Measurements from ENCODE around the gene KRTAP9-2. TPM values are rescaled to one million over a fixed set of nuclear protein-coding genes. Genes with fewer than 3 reads are reported as not detected.
"Not testable (repeated sequence)": the region's sequence is repeated elsewhere in the genome, so short reads cannot be mapped to it uniquely, and the experiment has no call there.

KRTAP9-2 gene
- total and polyA plus RNA-seq, 5 donors from 2014 or later: not detected

DNA sequence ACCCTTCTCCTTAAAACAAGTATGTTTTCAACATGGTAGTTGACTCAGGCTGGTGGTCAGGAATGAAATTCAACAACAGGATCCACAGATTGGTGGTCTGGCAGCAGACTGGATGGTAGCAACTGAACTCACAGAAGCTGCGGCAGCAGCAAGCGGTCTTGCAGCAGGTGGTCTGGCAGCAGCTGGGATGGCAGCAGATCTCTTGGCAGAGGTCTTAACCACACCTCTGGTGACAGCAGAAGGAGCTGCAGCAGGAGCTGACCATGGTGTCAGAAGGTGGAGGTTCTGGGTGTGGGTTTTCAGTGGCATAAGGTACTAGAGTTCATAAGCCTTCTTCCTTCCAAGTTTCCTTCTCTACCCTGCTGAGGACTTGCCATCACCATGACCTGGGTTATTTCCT is 39.6 kb upstream of the KRTAP9-2 start:
- H3K27ac Mint-ChIP-seq: no peak overlapping the region

GRCh38 chr17:41189837-41190318 is 36.6 kb upstream of the KRTAP9-2 start, which contains the start of gene KRTAP9-1:
KRTAP9-1 (plus strand) TSS chr17:41189887; CDS start chr17:41189887, 0 bp downstream.
- H3K27me3 ChIP-seq (ENCODE audit: control insufficient read depth, insufficient read depth, low read length): peaks cover 15% of the 10 kb centered on the region

More for the DNA sequence above, 39.6 kb upstream of the KRTAP9-2 start:
- DNase-seq (no peak), ATAC-seq (ENCODE audit: low read depth in 2 of 2) (no peak)
- Mint-ChIP-seq H3K27me3 (peaks cover 30% of the 10 kb centered on the region), H3K4me1 (no peaks in the 10 kb centered on the region), H3K4me3 (no peak overlapping the region), H3K36me3 (no peaks in the 10 kb centered on the region), H3K9me3 (peaks cover 0 to 2% (median 0%) of the 10 kb centered on the region in 7 donors)
- no peaks in the 10 kb centered on the region for H3K36me3 ChIP-seq (ENCODE audit: control insufficient read depth, insufficient read depth, low read length)
- H3K4me3 ChIP-seq (ENCODE audit: low read depth, low read length): no peak overlapping the region
- no peak overlapping the region for H3K27ac ChIP-seq (ENCODE audit: insufficient read depth, low read length, poor library complexity, severe bottlenecking)
- no peaks in the 10 kb centered on the region for H3K9me3 ChIP-seq (ENCODE audit: control insufficient read depth in 2 of 2, low read length in 2 of 2)
- H3K27me3 ChIP-seq (ENCODE audit: control insufficient read depth, insufficient read depth, low read length): peaks cover 13% of the 10 kb centered on the region
- no peaks in the 10 kb centered on the region for H3K4me1 ChIP-seq (ENCODE audit: control insufficient read depth, insufficient read depth, low read length, poor library complexity, severe bottlenecking)

GRCh38 chr17:41190328-41190727 is 36.1 kb upstream of the KRTAP9-2 start:
- no peak overlapping the region for H3K4me3 ChIP-seq (ENCODE audit: low read depth, low read length)
- peaks cover 15% of the 10 kb centered on the region for H3K27me3 ChIP-seq (ENCODE audit: control insufficient read depth, insufficient read depth, low read length)
- no peak overlapping the region for H3K27ac ChIP-seq (ENCODE audit: insufficient read depth, low read length, poor library complexity, severe bottlenecking)
- H3K9me3 ChIP-seq (ENCODE audit: control insufficient read depth in 2 of 2, low read length in 2 of 2): no peaks in the 10 kb centered on the region
- H3K4me3 Mint-ChIP-seq: no peak overlapping the region
- peaks cover 0 to 3% (median 0%) of the 10 kb centered on the region in 7 donors for H3K9me3 Mint-ChIP-seq
- no peaks in the 10 kb centered on the region for H3K4me1 Mint-ChIP-seq
- H3K36me3 Mint-ChIP-seq: no peaks in the 10 kb centered on the region
- H3K36me3 ChIP-seq (ENCODE audit: control insufficient read depth, insufficient read depth, low read length): no peaks in the 10 kb centered on the region
- DNase-seq (no peak), ATAC-seq (ENCODE audit: low read depth in 2 of 2) (no peak)
- H3K27me3 Mint-ChIP-seq: peaks cover 24% of the 10 kb centered on the region
- H3K4me1 ChIP-seq (ENCODE audit: control insufficient read depth, insufficient read depth, low read length, poor library complexity, severe bottlenecking): no peaks in the 10 kb centered on the region
- H3K27ac Mint-ChIP-seq: no peak overlapping the region

More at GRCh38 chr17:41189837-41190318, 36.6 kb upstream of the KRTAP9-2 start, which contains the start of gene KRTAP9-1:
- H3K4me3 Mint-ChIP-seq; H3K4me1 ChIP-seq (ENCODE audit: control insufficient read depth, insufficient read depth, low read length, poor library complexity, severe bottlenecking); H3K27ac ChIP-seq (ENCODE audit: insufficient read depth, low read length, poor library complexity, severe bottlenecking); ATAC-seq (ENCODE audit: low read depth in 2 of 2); H3K9me3 ChIP-seq (ENCODE audit: control insufficient read depth in 2 of 2, low read length in 2 of 2); DNase-seq; H3K9me3 Mint-ChIP-seq; H3K36me3 Mint-ChIP-seq; H3K36me3 ChIP-seq (ENCODE audit: control insufficient read depth, insufficient read depth, low read length); H3K4me3 ChIP-seq (ENCODE audit: low read depth, low read length); H3K4me1 Mint-ChIP-seq: not testable (repeated sequence)
- Mint-ChIP-seq H3K27me3 (peaks cover 24% of the 10 kb centered on the region), H3K27ac (peak within 1 kb of the TSS in 1 of 3 donors; percentile 48)

GRCh38 chr17:41196068-41196467 is 30.4 kb upstream of the KRTAP9-2 start:
- Histone ChIP-seq H3K4me1 (ENCODE audit: control insufficient read depth, insufficient read depth, low read length, poor library complexity, severe bottlenecking) (no peaks in the 10 kb centered on the region), H3K36me3 (ENCODE audit: control insufficient read depth, insufficient read depth, low read length) (no peaks in the 10 kb centered on the region), H3K27ac (ENCODE audit: insufficient read depth, low read length, poor library complexity, severe bottlenecking) (no peak overlapping the region), H3K4me3 (ENCODE audit: low read depth, low read length) (no peak overlapping the region), H3K27me3 (ENCODE audit: control insufficient read depth, insufficient read depth, low read length) (peaks cover 5% of the 10 kb centered on the region), H3K9me3 (ENCODE audit: control insufficient read depth in 2 of 2, low read length in 2 of 2) (no peaks in the 10 kb centered on the region)
- H3K36me3 Mint-ChIP-seq: no peaks in the 10 kb centered on the region
- H3K27ac Mint-ChIP-seq: no peak overlapping the region
- no peak for DNase-seq
- H3K27me3 Mint-ChIP-seq: peaks cover 11% of the 10 kb centered on the region
- H3K4me3 Mint-ChIP-seq: no peak overlapping the region
- no peaks in the 10 kb centered on the region for H3K4me1 Mint-ChIP-seq
- no peak for ATAC-seq (ENCODE audit: low read depth in 2 of 2)
- H3K9me3 Mint-ChIP-seq: peaks cover 0 to 8% (median 0%) of the 10 kb centered on the region in 7 donors

- Mint-ChIP-seq H3K27me3 (no peaks in the 10 kb centered on the region), H3K9me3 (peaks cover 0 to 4% (median 0%) of the 10 kb centered on the region in 7 donors), H3K4me1 (no peaks in the 10 kb centered on the region), H3K36me3 (no peaks in the 10 kb centered on the region), H3K4me3 (no peak overlapping the region), H3K27ac (no peak overlapping the region)
- Histone ChIP-seq H3K27ac (ENCODE audit: insufficient read depth, low read length, poor library complexity, severe bottlenecking) (no peak overlapping the region), H3K9me3 (ENCODE audit: control insufficient read depth in 2 of 2, low read length in 2 of 2) (no peaks in the 10 kb centered on the region), H3K27me3 (ENCODE audit: control insufficient read depth, insufficient read depth, low read length) (no peaks in the 10 kb centered on the region), H3K4me1 (ENCODE audit: control insufficient read depth, insufficient read depth, low read length, poor library complexity, severe bottlenecking) (no peaks in the 10 kb centered on the region), H3K36me3 (ENCODE audit: control insufficient read depth, insufficient read depth, low read length) (no peaks in the 10 kb centered on the region), H3K4me3 (ENCODE audit: low read depth, low read length) (no peak overlapping the region)
- ATAC-seq (ENCODE audit: low read depth in 2 of 2) (no peak), DNase-seq (no peak)
Observed at GRCh38 chr17:41199421-41200078, 26.9 kb upstream of the KRTAP9-2 start.

GRCh38 chr17:41211845-41212466 is 14.5 kb upstream of the KRTAP9-2 start:
- H3K27me3 ChIP-seq (ENCODE audit: control insufficient read depth, insufficient read depth, low read length): peaks cover 17% of the 10 kb centered on the region
- ATAC-seq (ENCODE audit: low read depth in 2 of 2) (no peak), DNase-seq (no peak)
- no peaks in the 10 kb centered on the region for H3K36me3 Mint-ChIP-seq
- no peak overlapping the region for H3K4me3 Mint-ChIP-seq
- no peaks in the 10 kb centered on the region for H3K4me1 ChIP-seq (ENCODE audit: control insufficient read depth, insufficient read depth, low read length, poor library complexity, severe bottlenecking)
- H3K4me3 ChIP-seq (ENCODE audit: low read depth, low read length): no peak overlapping the region
- H3K9me3 ChIP-seq (ENCODE audit: control insufficient read depth in 2 of 2, low read length in 2 of 2): no peaks in the 10 kb centered on the region
- H3K27me3 Mint-ChIP-seq: peaks cover 36% of the 10 kb centered on the region
- no peak overlapping the region for H3K27ac ChIP-seq (ENCODE audit: insufficient read depth, low read length, poor library complexity, severe bottlenecking)
- H3K27ac Mint-ChIP-seq: peak overlapping the region in 1 of 3 donors; percentile 52
- peaks cover 0 to 7% (median 0%) of the 10 kb centered on the region in 7 donors for H3K9me3 Mint-ChIP-seq
- H3K36me3 ChIP-seq (ENCODE audit: control insufficient read depth, insufficient read depth, low read length): no peaks in the 10 kb centered on the region
- peaks cover 0 to 2% (median under 1%) of the 10 kb centered on the region in 4 donors for H3K4me1 Mint-ChIP-seq

DNA sequence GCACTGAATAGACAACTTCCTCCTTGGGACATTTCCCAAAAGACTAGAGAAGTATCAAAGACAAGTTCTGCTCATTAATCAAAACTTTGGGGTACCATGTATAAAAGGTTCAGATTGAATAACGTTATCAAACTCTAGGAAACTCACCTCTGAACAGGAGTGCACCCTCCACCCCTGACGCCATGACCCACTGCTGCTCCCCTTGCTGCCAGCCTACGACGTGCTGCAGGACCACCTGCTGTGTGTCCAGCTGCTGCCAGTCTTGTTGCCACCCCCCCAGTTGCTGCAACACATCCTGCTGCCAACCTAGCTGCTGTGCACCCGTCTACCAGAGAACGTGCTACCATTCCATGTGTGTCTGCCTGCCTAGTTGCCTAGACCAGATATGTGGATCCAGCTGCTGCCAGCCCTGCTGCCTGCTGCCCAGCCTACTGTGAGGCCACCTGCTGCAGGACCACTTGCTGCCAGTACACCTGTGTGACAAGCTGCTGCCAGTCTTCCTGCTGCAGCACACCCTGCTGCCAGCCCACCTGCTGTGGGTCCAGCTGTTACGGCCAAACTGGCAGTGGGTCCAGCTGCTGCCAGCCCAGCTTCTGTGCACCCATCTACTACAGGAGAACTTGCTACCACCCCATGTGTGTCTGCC is 13.8 kb upstream of the KRTAP9-2 start:
- DNase-seq: no peak
- Mint-ChIP-seq H3K27ac (peak overlapping the region in 1 of 3 donors; percentile 63), H3K9me3 (peaks cover 0 to 8% (median 0%) of the 10 kb centered on the region in 7 donors), H3K36me3 (no peaks in the 10 kb centered on the region), H3K4me3 (no peak overlapping the region), H3K4me1 (peaks cover 0 to 2% (median under 1%) of the 10 kb centered on the region in 4 donors), H3K27me3 (peaks cover 39% of the 10 kb centered on the region)
- H3K9me3 ChIP-seq (ENCODE audit: control insufficient read depth in 2 of 2, low read length in 2 of 2): no peaks in the 10 kb centered on the region
- ATAC-seq (ENCODE audit: low read depth in 2 of 2): no peak
- H3K4me1 ChIP-seq (ENCODE audit: control insufficient read depth, insufficient read depth, low read length, poor library complexity, severe bottlenecking): no peaks in the 10 kb centered on the region
- no peak overlapping the region for H3K4me3 ChIP-seq (ENCODE audit: low read depth, low read length)
- no peaks in the 10 kb centered on the region for H3K36me3 ChIP-seq (ENCODE audit: control insufficient read depth, insufficient read depth, low read length)
- H3K27ac ChIP-seq (ENCODE audit: insufficient read depth, low read length, poor library complexity, severe bottlenecking): no peak overlapping the region
- peaks cover 15% of the 10 kb centered on the region for H3K27me3 ChIP-seq (ENCODE audit: control insufficient read depth, insufficient read depth, low read length)

All from CD4-positive, CD25-positive, alpha-beta regulatory T cell (primary cell).